Measurements from ENCODE around the gene SRSF3. TPM values are rescaled to one million over a fixed set of nuclear protein-coding genes. Genes with fewer than 3 reads are reported as not detected.

Gene SRSF3
- polyA plus RNA-seq, 1 donor from 2014 or later: 393 TPM

- Histone ChIP-seq H3K9me3 (ENCODE audit: low read length) (no peaks in the 10 kb centered on the region), H3K27me3 (ENCODE audit: insufficient read depth, low read depth, low read length) (no peaks in the 10 kb centered on the region), H3K4me2 (ENCODE audit: low read length) (no peak overlapping the region), H3K27ac (ENCODE audit: low read length) (no peak overlapping the region), H3K36me3 (ENCODE audit: insufficient read depth, low read length) (no peaks in the 10 kb centered on the region), H3K9ac (ENCODE audit: low read length) (no peak overlapping the region), H3K9me2 (ENCODE audit: insufficient read depth, low read length) (no peaks in the 10 kb centered on the region), H4K20me1 (ENCODE audit: insufficient read depth) (no peaks in the 10 kb centered on the region), H3K4me3 (ENCODE audit: low read length) (no peak overlapping the region), H3K79me2 (replicated peaks; ENCODE audit: insufficient read depth, low read length) (no peaks in the 10 kb centered on the region), H2AFZ (ENCODE audit: low read depth, low read length) (no peak overlapping the region), H3F3A (ENCODE audit: insufficient read depth, low read length, poor library complexity, severe bottlenecking) (no peaks in the 10 kb centered on the region)
- TF ChIP-seq TAF1 (IDR thresholded peaks at IDR 0.05; ENCODE audit: low read depth) (no peak), RAD21 (conservative IDR thresholded peaks at IDR 0.05) (no peak), CTCF (IDR thresholded peaks at IDR 0.05; ENCODE audit: poor library complexity, severe bottlenecking) (no peak), SMC3 (conservative IDR thresholded peaks at IDR 0.05; ENCODE audit: poor library complexity) (no peak), MXI1 (conservative IDR thresholded peaks at IDR 0.05; ENCODE audit: poor library complexity, severe bottlenecking) (no peak), REST (IDR thresholded peaks at IDR 0.05; ENCODE audit: borderline replicate concordance) (no peak), EP300 (conservative IDR thresholded peaks at IDR 0.05; ENCODE audit: poor library complexity, severe bottlenecking) (no peak)
Measured at GRCh38 chr6:36570264-36570663, 23.9 kb upstream of the SRSF3 start.

GRCh38 chr6:36571122-36572043 is 22.8 kb upstream of the SRSF3 start:
- Histone ChIP-seq H3K9ac (ENCODE audit: low read length) (no peak overlapping the region), H3K27ac (ENCODE audit: low read length) (no peak overlapping the region), H3K79me2 (replicated peaks; ENCODE audit: insufficient read depth, low read length) (no peaks in the 10 kb centered on the region), H4K20me1 (ENCODE audit: insufficient read depth) (no peaks in the 10 kb centered on the region), H3K9me3 (ENCODE audit: low read length) (no peaks in the 10 kb centered on the region), H3K27me3 (ENCODE audit: insufficient read depth, low read depth, low read length) (no peaks in the 10 kb centered on the region), H3K9me2 (ENCODE audit: insufficient read depth, low read length) (no peaks in the 10 kb centered on the region), H2AFZ (ENCODE audit: low read depth, low read length) (no peak overlapping the region), H3F3A (ENCODE audit: insufficient read depth, low read length, poor library complexity, severe bottlenecking) (no peaks in the 10 kb centered on the region), H3K36me3 (ENCODE audit: insufficient read depth, low read length) (no peaks in the 10 kb centered on the region), H3K4me2 (ENCODE audit: low read length) (no peak overlapping the region), H3K4me3 (ENCODE audit: low read length) (no peak overlapping the region)
- TF ChIP-seq REST (IDR thresholded peaks at IDR 0.05; ENCODE audit: borderline replicate concordance) (no peak), RAD21 (conservative IDR thresholded peaks at IDR 0.05) (no peak), TAF1 (IDR thresholded peaks at IDR 0.05; ENCODE audit: low read depth) (no peak), EP300 (conservative IDR thresholded peaks at IDR 0.05; ENCODE audit: poor library complexity, severe bottlenecking) (no peak), POLR2AphosphoS5 (IDR thresholded peaks at IDR 0.05) (no peak), CTCF (IDR thresholded peaks at IDR 0.05; ENCODE audit: poor library complexity, severe bottlenecking) (no peak), EZH2 (IDR thresholded peaks at IDR 0.05; ENCODE audit: borderline replicate concordance, insufficient read depth, low read length, poor library complexity, severe bottlenecking) (no peak), MXI1 (conservative IDR thresholded peaks at IDR 0.05; ENCODE audit: poor library complexity, severe bottlenecking) (no peak), SMC3 (conservative IDR thresholded peaks at IDR 0.05; ENCODE audit: poor library complexity) (no peak)
